ENCODE measurements around the gene EIF4E2. TPM values are rescaled to one million over a fixed set of nuclear protein-coding genes. Genes with fewer than 3 reads are reported as not detected.

EIF4E2 gene
- total and polyA plus RNA-seq, 8 donors: 17.8 to 33.0 (median 26.8) TPM

DNA sequence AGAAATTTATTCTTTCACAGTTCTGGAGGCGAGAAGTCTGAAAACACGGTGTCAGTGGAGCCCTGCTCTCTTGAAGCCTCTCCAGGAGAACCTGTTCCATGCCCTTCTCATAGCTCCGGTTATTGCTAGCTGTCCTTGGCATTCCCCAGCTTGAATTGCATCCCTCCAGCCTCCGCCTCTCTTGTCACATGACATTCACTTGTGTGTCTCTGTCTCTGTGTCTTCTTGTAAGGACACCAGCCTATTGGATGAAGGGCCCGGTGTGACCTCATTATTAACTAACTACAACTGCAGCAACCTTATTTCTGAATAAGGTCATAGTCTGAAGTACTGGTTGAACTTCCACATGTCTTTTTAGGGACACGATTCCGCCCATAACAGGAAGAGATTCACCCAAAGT is 34.9 kb upstream of the EIF4E2 start:
- FAIRE-seq (no peak), DNase-seq (no peak), ATAC-seq (no peak)
- H3K9me3 ChIP-seq: no peaks in the 10 kb centered on the region
- H3K27ac ChIP-seq: no peak overlapping the region
- H3K4me1 ChIP-seq: no peaks in the 10 kb centered on the region
- H3K4me3 ChIP-seq: no peak overlapping the region
- no peaks in the 10 kb centered on the region for H3K36me3 ChIP-seq
- TF ChIP-seq, protein P1, sequence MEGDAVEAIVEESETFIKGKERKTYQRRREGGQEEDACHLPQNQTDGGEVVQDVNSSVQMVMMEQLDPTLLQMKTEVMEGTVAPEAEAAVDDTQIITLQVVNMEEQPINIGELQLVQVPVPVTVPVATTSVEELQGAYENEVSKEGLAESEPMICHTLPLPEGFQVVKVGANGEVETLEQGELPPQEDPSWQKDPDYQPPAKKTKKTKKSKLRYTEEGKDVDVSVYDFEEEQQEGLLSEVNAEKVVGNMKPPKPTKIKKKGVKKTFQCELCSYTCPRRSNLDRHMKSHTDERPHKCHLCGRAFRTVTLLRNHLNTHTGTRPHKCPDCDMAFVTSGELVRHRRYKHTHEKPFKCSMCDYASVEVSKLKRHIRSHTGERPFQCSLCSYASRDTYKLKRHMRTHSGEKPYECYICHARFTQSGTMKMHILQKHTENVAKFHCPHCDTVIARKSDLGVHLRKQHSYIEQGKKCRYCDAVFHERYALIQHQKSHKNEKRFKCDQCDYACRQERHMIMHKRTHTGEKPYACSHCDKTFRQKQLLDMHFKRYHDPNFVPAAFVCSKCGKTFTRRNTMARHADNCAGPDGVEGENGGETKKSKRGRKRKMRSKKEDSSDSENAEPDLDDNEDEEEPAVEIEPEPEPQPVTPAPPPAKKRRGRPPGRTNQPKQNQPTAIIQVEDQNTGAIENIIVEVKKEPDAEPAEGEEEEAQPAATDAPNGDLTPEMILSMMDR (IDR thresholded peaks at IDR 0.05): no peak
- intact Hi-C loops (cut with DNase I): loop anchor here in 1 of 3 donors (10.0 kb wide), 1 partner anchor 611 kb away; no protein-coding TSS in a partner anchor
- 84 to 93% methylated on average over 7 of the region's 7 CpGs for WGBS, 2 donors
- H3K27me3 ChIP-seq: no peaks in the 10 kb centered on the region

DNA sequence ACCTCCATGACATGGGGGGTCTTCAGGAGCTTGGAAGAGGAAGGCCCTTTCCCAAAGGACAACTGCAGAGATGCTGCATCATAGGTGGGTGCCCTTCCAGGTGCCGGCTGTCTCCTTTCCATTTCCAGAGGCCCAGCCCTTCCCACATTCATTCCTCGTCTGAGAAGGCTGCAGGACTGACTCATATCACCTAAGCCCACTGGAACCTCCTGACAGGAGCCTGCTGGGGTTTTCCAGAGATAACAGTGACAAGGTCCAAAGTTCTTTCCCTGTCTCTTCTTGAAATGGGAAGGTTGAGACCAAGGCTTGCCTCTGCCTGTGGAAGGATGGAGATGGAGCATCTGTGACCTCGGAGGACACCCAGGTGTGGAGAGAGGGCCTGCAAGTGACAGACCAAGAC is 33.9 kb upstream of the EIF4E2 start:
- intact Hi-C loops (cut with DNase I): loop anchor here in 1 of 3 donors (10.0 kb wide), 1 partner anchor 612 kb away; no protein-coding TSS in a partner anchor

DNA sequence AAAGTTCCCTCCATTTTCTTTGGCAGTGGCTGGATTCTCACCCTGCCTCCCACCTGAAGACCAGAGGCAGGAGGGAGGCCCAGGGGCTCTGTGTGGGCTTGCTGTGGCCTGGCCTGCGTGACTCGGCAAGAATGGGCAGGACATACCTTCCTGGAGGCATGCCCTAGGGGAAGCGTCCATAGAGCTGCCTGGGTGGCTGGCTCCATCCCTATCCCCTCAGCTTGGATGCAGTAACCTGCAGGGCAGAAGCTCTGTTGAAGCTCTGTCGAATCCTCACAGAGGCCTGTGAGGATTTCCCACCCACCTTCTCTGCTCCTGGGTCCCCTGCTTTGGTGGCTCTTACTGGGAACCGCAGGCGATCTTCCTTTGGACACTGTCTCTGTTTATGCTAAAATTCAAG is 31.6 kb upstream of the EIF4E2 start:
- intact Hi-C loops (cut with DNase I): loop anchor here in 1 of 3 donors (10.0 kb wide), 1 partner anchor 614 kb away; no protein-coding TSS in a partner anchor
- 68 to 75% methylated on average over 6 of the region's 6 CpGs for WGBS, 2 donors
- H3K9me3 ChIP-seq: no peaks in the 10 kb centered on the region
- H3K4me3 ChIP-seq: no peak overlapping the region
- H3K27me3 ChIP-seq: peaks cover 0 to 15% (median 7%) of the 10 kb centered on the region in 4 donors
- TF ChIP-seq, protein P1 (IDR thresholded peaks at IDR 0.05): no peak
- H3K27ac ChIP-seq: no peak overlapping the region
- ATAC-seq (no peak), DNase-seq (no peak), FAIRE-seq (no peak)
- no peaks in the 10 kb centered on the region for H3K36me3 ChIP-seq
- H3K4me1 ChIP-seq: peaks cover 0 to 11% (median 7%) of the 10 kb centered on the region in 3 donors

More for the DNA sequence above, 33.9 kb upstream of the EIF4E2 start:
- TF ChIP-seq, protein P1 (IDR thresholded peaks at IDR 0.05): no peak
- Histone ChIP-seq H3K9me3 (no peaks in the 10 kb centered on the region), H3K27ac (no peak overlapping the region), H3K27me3 (no peaks in the 10 kb centered on the region), H3K36me3 (no peaks in the 10 kb centered on the region), H3K4me1 (no peaks in the 10 kb centered on the region), H3K4me3 (no peak overlapping the region)
- DNase-seq (no peak), ATAC-seq (peak in 1 of 4 donors; percentile 45), FAIRE-seq (no peak)
- WGBS, 2 donors: 72 to 74% methylated on average over 3 of the region's 3 CpGs

DNA sequence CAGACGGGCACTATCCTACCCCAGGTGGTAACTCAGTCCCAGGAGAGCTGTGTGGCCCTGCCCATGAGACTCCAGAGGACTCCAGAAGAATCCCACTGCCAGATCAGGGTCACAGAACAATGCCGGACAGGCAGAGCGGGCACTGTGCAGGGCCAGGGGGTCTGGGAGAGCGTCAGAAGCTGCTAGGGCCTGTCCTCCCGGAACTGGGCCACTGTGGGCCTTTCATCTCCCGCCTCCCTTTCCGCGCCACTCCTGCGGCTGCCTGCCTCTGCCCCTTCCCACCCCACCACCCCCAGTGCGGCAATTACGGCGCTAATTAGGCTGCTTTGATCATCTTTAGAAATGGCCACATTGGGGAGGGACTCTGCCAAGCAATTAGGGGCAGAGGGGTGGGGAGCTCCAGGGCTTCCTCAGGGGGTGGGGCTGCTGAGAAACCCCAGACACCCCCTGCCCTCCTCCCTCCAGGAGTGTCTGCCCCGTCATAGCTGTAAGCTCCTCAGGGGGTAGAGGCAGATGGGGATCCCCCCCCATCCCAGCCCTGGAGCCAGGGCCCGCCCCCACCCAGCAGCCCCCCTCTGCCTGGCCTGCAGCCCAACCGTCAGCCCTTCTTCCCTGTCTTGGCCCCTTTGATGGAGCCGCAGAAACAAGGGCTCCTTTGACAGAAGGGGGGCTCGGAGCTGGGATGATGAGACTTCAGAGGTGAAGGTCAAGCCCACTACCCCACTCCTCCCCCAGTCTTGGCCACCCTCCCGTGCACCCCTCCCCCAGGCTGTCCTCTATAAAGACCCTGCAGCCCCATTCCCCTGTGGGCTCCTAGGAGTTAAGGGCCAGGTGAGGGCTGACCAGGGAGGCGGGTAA is 30.7 kb upstream of the EIF4E2 start, which contains the start of gene PRSS56:
PRSS56 (plus strand) TSS at position 808 of the 858 bp plus-strand sequence. CDS start 211 bp downstream, outside the sequence.
- 58 to 63% methylated on average over 18 to 19 of the region's 19 CpGs for WGBS, 2 donors
- TF ChIP-seq, protein P1 (IDR thresholded peaks at IDR 0.05): no peak
- Histone ChIP-seq H3K27ac (no peak within 1 kb of the TSS), H3K9me3 (no peaks in the 10 kb centered on the region), H3K4me3 (no peak within 1 kb of the TSS), H3K27me3 (peaks cover 0 to 17% (median 8%) of the 10 kb centered on the region in 4 donors), H3K36me3 (no peaks in the 10 kb centered on the region), H3K4me1 (peaks cover 0 to 15% (median 10%) of the 10 kb centered on the region in 3 donors)
- intact Hi-C loops (cut with DNase I): loop anchor here in 1 of 3 donors (2.0 to 10.0 kb wide), 2 partner anchors 75 to 615 kb away; no protein-coding TSS in a partner anchor
- FAIRE-seq (no peak), DNase-seq (peak in 1 of 6 donors; percentile 44), ATAC-seq (no peak)

Data from pancreas (tissue), 10 donors.